SK-N-SH (cell line): Measurements from ENCODE around the gene MAGI3. TPM values are rescaled to one million over a fixed set of nuclear protein-coding genes. Genes with fewer than 3 reads are reported as not detected.
"Not testable (repeated sequence)": the region's sequence is repeated elsewhere in the genome, so short reads cannot be mapped to it uniquely, and the experiment has no call there.

Experiments used
- CTCF ChIA-PET: fragments of 300-600, 350-600 bp; formaldehyde crosslinking; extraction: SDS; loops from one replicate; lab custom pipeline; 2021; lab: Yijun Ruan, JAX
- POLR2A ChIA-PET: fragments of 350-600 bp; sonication (Branson Sonifier 250); formaldehyde crosslinking; extraction: SDS; loops from one replicate; lab custom pipeline; 2020; ENCODE audit warnings: antibody characterized with exemption, inconsistent platforms; lab: Yijun Ruan, JAX
- DNase-seq: peaks from one replicate; pipeline ENCODE4 v3.0.0; 2012
- H2AFZ ChIP-seq: fragments of 200-600 bp; sonication (generic); 2 replicates; pipeline ENCODE4 v1.8.1; 2016; ENCODE audit warnings: antibody characterized with exemption, mild to moderate bottlenecking, low read depth
- H3F3A ChIP-seq: fragments of 200-600 bp; sonication (generic); replicated peaks from 2 replicates; pipeline ENCODE3; 2016; ENCODE audit warnings: antibody characterized with exemption, mild to moderate bottlenecking; ENCODE audit not compliant: insufficient read depth
- H3K27ac ChIP-seq, 2 experiments: fragments of 200-500 bp in 1 of 2; fragments of 200-600 bp in 1 of 2; sonication (Bioruptor generic) in 1 of 2; sonication (generic), shearing (Covaris generic) in 1 of 2; 2 replicates each; pipeline versions ENCODE4 v1.5.1 to v1.6.1; 2014 to 2016; ENCODE audit warnings: low read depth in 2 of 2, inconsistent platforms in 1 of 2, low read length in 1 of 2, mild to moderate bottlenecking in 1 of 2, mixed read lengths in 1 of 2
- H3K27me3 ChIP-seq: fragments of 200-600 bp; sonication (generic), shearing (Covaris generic); 2 replicates; pipeline ENCODE4 v1.6.1; 2016; ENCODE audit warnings: mixed run types; ENCODE audit not compliant: insufficient read depth
- H3K36me3 ChIP-seq, 2 experiments: fragments of 200-500 bp in 1 of 2; fragments of 200-600 bp in 1 of 2; sonication (Bioruptor generic) in 1 of 2; sonication (generic) in 1 of 2; replicated peaks in 1 of 2; 2 replicates each; pipeline versions ENCODE3 to v1.5.1; 2014 to 2016; ENCODE audit warnings: low read length in 1 of 2, mild to moderate bottlenecking in 1 of 2; ENCODE audit not compliant: insufficient read depth in 2 of 2, control insufficient read depth in 1 of 2
- H3K4me1 ChIP-seq, 2 experiments: fragments of 200-500 bp in 1 of 2; fragments of 200-600 bp in 1 of 2; sonication (Bioruptor generic) in 1 of 2; sonication (generic), shearing (Covaris generic) in 1 of 2; 2 replicates each; pipeline versions ENCODE4 v1.5.1 to v1.6.1; 2014 to 2016; ENCODE audit warnings: low read depth in 1 of 2, low read length in 1 of 2, mixed run types in 1 of 2; ENCODE audit not compliant: insufficient read depth in 2 of 2, control insufficient read depth in 1 of 2
- H3K4me2 ChIP-seq: fragments of 200-600 bp; sonication (generic), shearing (Covaris generic); 2 replicates; pipeline ENCODE4 v1.6.1; 2017; ENCODE audit warnings: mixed run types
- H3K4me3 ChIP-seq, 2 experiments: fragments of 200-500 bp in 1 of 2; fragments of 200-600 bp in 1 of 2; sonication (Bioruptor generic) in 1 of 2; sonication (generic), shearing (Covaris generic) in 1 of 2; 2 replicates each; pipeline versions ENCODE4 v1.5.1 to v1.8.1; 2014 to 2016; ENCODE audit warnings: low read depth in 2 of 2, inconsistent platforms in 1 of 2, low read length in 1 of 2, mild to moderate bottlenecking in 1 of 2, mixed read lengths in 1 of 2, moderate library complexity in 1 of 2
- H3K79me2 ChIP-seq: fragments of 200-600 bp; sonication (generic); 2 replicates; pipeline ENCODE4 v1.8.1; 2017; ENCODE audit warnings: mild to moderate bottlenecking; ENCODE audit not compliant: insufficient read depth
- H3K9ac ChIP-seq: fragments of 200-600 bp; sonication (generic); 2 replicates; pipeline ENCODE4 v1.6.1; 2017; ENCODE audit warnings: mixed run types
- H3K9me2 ChIP-seq: fragments of 200-600 bp; sonication (generic); 2 replicates; pipeline ENCODE4 v1.6.1; 2017; ENCODE audit warnings: mixed run types
- H3K9me3 ChIP-seq: fragments of 200-600 bp; sonication (generic); 2 replicates; pipeline ENCODE4 v1.6.1; 2017; ENCODE audit warnings: mixed run types, mild to moderate bottlenecking, moderate library complexity
- H4K20me1 ChIP-seq: fragments of 200-600 bp; sonication (generic); 2 replicates; pipeline ENCODE4 v1.6.1; 2017; ENCODE audit warnings: mild to moderate bottlenecking, mixed run types; ENCODE audit not compliant: insufficient read depth
- NRF1 ChIP-seq: IDR thresholded peaks from 2 replicates; pipeline ENCODE4 v1.6.1; 2012; ENCODE audit warnings: low read depth, mild to moderate bottlenecking, low read length
- RAD21 ChIP-seq: IDR thresholded peaks from 2 replicates; pipeline ENCODE4 v1.6.1; 2012; ENCODE audit warnings: mild to moderate bottlenecking, low read length
- WGBS: methylation state at CpG from one replicate; pipeline ENCODE4 v1.1.6; 2017; ENCODE audit warnings: low lambda C conversion rate; 5-methylcytosine and 5-hydroxymethylcytosine counted together
- polyA plus RNA-seq, 3 experiments: library from polyadenylated mRNA; depleted of rRNA; stranded (reverse); fragments of >200 nt; gene quantifications; 2 replicates each; pipeline ENCODE4 v1.2.3, GENCODE V29; 2012
- TF ChIP-seq, protein P1 (sequence below): IDR thresholded peaks from 2 replicates; pipeline ENCODE4 v1.4.0; 2012; ENCODE audit warnings: low read depth, borderline replicate concordance

MAGI3 gene
- polyA plus RNA-seq, 1 of the 3 experiments (the other 2 are of a cell fraction): 2.9 TPM

DNA sequence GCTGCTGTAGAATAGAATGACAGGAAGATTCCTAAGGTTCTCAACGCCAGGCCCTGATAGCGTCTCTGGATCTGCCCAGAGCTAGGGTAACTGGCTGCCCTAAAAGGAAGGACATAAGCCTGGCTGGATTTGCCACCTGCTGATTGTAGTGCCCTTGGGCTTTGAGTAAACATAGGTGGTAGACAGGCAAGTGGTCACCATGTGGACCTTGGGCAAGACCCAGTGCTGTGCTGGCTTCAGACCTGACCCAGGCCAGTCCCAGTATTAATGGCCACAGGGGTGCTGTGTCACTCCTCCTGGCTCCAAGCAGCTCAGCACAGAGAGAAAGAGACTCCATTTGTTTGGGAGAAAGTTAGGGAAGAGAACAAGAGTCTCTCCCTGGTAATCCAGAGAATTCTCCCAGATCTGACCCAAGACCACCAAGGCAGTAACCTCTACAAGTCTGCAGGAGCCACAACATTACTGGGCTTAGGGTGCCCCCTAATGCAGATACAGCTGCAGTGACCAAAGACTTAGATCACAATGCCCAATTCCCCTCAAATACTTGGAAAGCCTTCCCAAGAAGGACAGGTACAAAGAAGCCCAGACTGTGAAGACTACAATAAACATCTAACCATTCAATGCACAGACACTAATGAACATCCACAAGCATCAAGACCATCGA is 324.4 kb downstream of the MAGI3 start:
- ChIA-PET CTCF (interaction anchor here (0.9 to 1.2 kb wide), 4 partner anchors 13 to 602 kb away, joined by 3 to 5 read pairs (median 3); no protein-coding TSS in a partner anchor), POLR2A (no interaction called here)
- H4K20me1 ChIP-seq: no peaks in the 10 kb centered on the region
- H3K4me3 ChIP-seq: no peak overlapping the region
- no peak overlapping the region for H3K27ac ChIP-seq
- WGBS: 73% methylated on average over 3 of the region's 3 CpGs
- peaks cover 3% of the 10 kb centered on the region; the same call in 1 of the 2 replicates for H3K79me2 ChIP-seq
- no peak for DNase-seq
- no peaks in the 10 kb centered on the region for H3K9me3 ChIP-seq
- no peaks in the 10 kb centered on the region for H3K4me1 ChIP-seq
- no peaks in the 10 kb centered on the region for H3K9me2 ChIP-seq
- peaks cover 3% of the 10 kb centered on the region for H3F3A ChIP-seq
- TF ChIP-seq, protein P1, sequence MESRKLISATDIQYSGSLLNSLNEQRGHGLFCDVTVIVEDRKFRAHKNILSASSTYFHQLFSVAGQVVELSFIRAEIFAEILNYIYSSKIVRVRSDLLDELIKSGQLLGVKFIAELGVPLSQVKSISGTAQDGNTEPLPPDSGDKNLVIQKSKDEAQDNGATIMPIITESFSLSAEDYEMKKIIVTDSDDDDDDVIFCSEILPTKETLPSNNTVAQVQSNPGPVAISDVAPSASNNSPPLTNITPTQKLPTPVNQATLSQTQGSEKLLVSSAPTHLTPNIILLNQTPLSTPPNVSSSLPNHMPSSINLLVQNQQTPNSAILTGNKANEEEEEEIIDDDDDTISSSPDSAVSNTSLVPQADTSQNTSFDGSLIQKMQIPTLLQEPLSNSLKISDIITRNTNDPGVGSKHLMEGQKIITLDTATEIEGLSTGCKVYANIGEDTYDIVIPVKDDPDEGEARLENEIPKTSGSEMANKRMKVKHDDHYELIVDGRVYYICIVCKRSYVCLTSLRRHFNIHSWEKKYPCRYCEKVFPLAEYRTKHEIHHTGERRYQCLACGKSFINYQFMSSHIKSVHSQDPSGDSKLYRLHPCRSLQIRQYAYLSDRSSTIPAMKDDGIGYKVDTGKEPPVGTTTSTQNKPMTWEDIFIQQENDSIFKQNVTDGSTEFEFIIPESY: no peak
- TF ChIP-seq RAD21 (peak; percentile 48), NRF1 (no peak)
- H3K9ac ChIP-seq: no peak overlapping the region
- H3K4me2 ChIP-seq: no peak overlapping the region
- H3K27me3 ChIP-seq: no peaks in the 10 kb centered on the region
- no peak overlapping the region for H2AFZ ChIP-seq
- H3K36me3 ChIP-seq: peaks cover 38 to 58% of the 10 kb centered on the region in 2 experiments

- H3K9me3 ChIP-seq, CTCF ChIA-PET, H3K27me3 ChIP-seq, H3K27ac ChIP-seq, H3K4me3 ChIP-seq, POLR2A ChIA-PET, H4K20me1 ChIP-seq, H3F3A ChIP-seq, H3K9ac ChIP-seq, H3K4me1 ChIP-seq, H3K79me2 ChIP-seq, H3K4me2 ChIP-seq, H2AFZ ChIP-seq, H3K9me2 ChIP-seq, DNase-seq: not testable (repeated sequence)
- H3K36me3 ChIP-seq: peaks cover 23 to 65% of the 10 kb centered on the region in 2 experiments
- 94% methylated on average over 6 of the region's 6 CpGs for WGBS
These were observed 327.2 kb downstream of the MAGI3 start for GRCh38 chr1:113717506-113717905.

DNA sequence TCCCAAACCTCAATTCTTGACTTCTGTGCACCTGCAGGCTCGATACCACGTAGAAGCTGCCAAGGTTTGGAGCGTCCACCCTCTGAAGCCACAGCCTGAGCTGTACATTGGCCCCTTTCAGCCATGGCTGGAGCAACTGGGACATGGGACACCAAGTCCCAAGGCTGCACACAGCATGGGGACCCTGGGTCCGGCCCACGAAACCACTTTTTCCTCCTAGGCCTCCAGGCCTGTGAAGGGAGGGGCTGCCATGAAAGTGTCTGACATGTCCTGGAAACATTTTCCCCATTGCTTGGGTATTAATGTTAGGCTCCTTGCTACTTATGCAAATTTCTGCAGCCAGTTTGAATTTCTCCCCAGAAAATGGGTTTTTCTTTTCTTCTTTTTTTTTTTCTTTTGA is 328.3 kb downstream of the MAGI3 start:
- H3K27ac ChIP-seq, H3K9me2 ChIP-seq, H3K9me3 ChIP-seq, H2AFZ ChIP-seq, H4K20me1 ChIP-seq, H3F3A ChIP-seq, DNase-seq, H3K4me1 ChIP-seq, POLR2A ChIA-PET, H3K9ac ChIP-seq, H3K79me2 ChIP-seq, H3K4me3 ChIP-seq, H3K27me3 ChIP-seq, H3K4me2 ChIP-seq: not testable (repeated sequence)
- 97% methylated on average over 5 of the region's 5 CpGs for WGBS
- CTCF ChIA-PET: interaction anchor here (0.6 kb wide), 1 partner anchor 1397 kb away, joined by 3 read pairs; no protein-coding TSS in a partner anchor
- H3K36me3 ChIP-seq: peaks cover 18 to 65% of the 10 kb centered on the region in 2 experiments
